PC-9 (cell line): Measurements from ENCODE around the gene RPL36AL.

ENCODE experiments used
- EZH2 ChIP-seq: fragments of 200-600 bp; sonication (generic); IDR thresholded peaks from 2 replicates; pipeline ENCODE4 v1.8.0; 2017; ENCODE audit warnings: antibody characterized with exemption, low read depth
- TF ChIP-seq, protein P1 (sequence below): fragments of 200-600 bp; sonication (generic); conservative IDR thresholded peaks from 2 replicates; pipeline ENCODE4 v1.6.1; 2017; ENCODE audit warnings: mixed run types, antibody characterized with exemption, mild to moderate bottlenecking, moderate library complexity

DNA sequence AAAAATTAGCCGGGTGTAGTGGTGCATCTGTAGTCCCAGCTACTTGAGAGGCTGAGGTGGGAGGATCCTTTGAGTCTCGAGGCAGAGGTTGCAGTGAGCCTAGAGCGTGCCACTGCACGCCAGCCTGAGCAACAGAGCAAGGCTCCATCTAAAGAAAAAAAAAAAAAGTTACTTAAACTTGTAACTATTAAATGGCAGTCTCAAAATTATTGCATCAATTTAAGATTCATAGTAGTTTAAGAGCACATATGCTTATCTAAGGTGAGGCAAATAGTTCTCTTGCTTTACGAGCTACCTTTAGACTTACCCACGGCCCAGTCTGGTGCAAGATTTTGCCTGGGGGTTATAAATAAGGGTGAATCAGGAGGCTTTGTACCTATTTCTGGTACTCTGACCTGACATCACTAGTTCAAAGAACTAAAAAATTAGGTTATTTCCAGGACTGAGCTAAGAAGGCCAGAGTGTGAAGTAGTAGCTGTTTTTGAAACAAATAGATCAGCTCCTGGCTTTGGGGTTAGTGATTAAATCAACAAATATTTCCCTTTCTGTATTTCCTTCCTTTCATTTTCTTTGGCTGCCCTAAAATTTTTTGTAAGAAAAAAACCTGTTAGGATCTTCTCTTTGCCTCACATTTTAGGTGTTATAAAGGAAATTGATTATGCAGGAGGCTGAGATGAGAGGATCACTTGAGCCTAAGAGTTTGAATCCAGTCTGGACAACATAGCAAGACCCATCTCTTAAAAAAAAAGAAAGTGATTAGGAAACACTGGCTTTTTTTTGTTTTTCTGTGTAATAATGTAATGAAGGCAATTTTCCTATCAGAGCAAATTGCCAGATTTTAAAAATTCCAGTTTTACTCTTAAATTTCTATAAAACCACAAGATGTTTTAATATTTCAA is 3.8 kb upstream of the RPL36AL start:
- TF ChIP-seq, protein P1, sequence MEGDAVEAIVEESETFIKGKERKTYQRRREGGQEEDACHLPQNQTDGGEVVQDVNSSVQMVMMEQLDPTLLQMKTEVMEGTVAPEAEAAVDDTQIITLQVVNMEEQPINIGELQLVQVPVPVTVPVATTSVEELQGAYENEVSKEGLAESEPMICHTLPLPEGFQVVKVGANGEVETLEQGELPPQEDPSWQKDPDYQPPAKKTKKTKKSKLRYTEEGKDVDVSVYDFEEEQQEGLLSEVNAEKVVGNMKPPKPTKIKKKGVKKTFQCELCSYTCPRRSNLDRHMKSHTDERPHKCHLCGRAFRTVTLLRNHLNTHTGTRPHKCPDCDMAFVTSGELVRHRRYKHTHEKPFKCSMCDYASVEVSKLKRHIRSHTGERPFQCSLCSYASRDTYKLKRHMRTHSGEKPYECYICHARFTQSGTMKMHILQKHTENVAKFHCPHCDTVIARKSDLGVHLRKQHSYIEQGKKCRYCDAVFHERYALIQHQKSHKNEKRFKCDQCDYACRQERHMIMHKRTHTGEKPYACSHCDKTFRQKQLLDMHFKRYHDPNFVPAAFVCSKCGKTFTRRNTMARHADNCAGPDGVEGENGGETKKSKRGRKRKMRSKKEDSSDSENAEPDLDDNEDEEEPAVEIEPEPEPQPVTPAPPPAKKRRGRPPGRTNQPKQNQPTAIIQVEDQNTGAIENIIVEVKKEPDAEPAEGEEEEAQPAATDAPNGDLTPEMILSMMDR: no peak
- TF ChIP-seq EZH2: no peak
